WTC11 (cell line): ENCODE measurements around the gene DPYSL5.

Experiments used
- ATF1 ChIP-seq: sonication (generic); formaldehyde crosslinking; IDR thresholded peaks from 2 replicates; pipeline ENCODE4 v1.8.1; 2023; ENCODE audit warnings: mild to moderate bottlenecking, moderate library complexity, missing genetic modification reagents
- ATF3 ChIP-seq: sonication (generic); formaldehyde crosslinking; conservative IDR thresholded peaks from 2 replicates; pipeline ENCODE4 v1.8.1; 2022; ENCODE audit warnings: mild to moderate bottlenecking, missing genetic modification reagents
- ATF6 ChIP-seq: sonication (generic); formaldehyde crosslinking; IDR thresholded peaks from 2 replicates; pipeline ENCODE4 v1.8.1; 2023; ENCODE audit warnings: mild to moderate bottlenecking, missing genetic modification reagents
- CTCF ChIP-seq: fragments of 200-600 bp; IDR thresholded peaks from 2 replicates; pipeline ENCODE4 v1.8.0; 2022; ENCODE audit warnings: antibody characterized with exemption
- E2F4 ChIP-seq: sonication (generic); formaldehyde crosslinking; IDR thresholded peaks from 2 replicates; pipeline ENCODE4 v1.8.1; 2022; ENCODE audit warnings: low read depth, mild to moderate bottlenecking, moderate library complexity, missing genetic modification reagents, borderline replicate concordance
- FOXP1 ChIP-seq: sonication (generic); formaldehyde crosslinking; IDR thresholded peaks from 2 replicates; pipeline ENCODE4 v1.8.0; 2022; ENCODE audit warnings: missing genetic modification reagents, mild to moderate bottlenecking, moderate library complexity, borderline replicate concordance
- FOXP4 ChIP-seq: sonication (generic); formaldehyde crosslinking; IDR thresholded peaks from 2 replicates; pipeline ENCODE4 v1.8.0; 2022; ENCODE audit warnings: mild to moderate bottlenecking, missing genetic modification reagents
- IRF1 ChIP-seq: sonication (generic); formaldehyde crosslinking; IDR thresholded peaks from 2 replicates; pipeline ENCODE4 v1.8.0; 2023; ENCODE audit warnings: missing genetic modification reagents
- NFE2L1 ChIP-seq: sonication (generic); formaldehyde crosslinking; IDR thresholded peaks from 2 replicates; pipeline ENCODE4 v1.8.1; 2023; ENCODE audit warnings: missing genetic modification reagents
- SP1 ChIP-seq: sonication (generic); formaldehyde crosslinking; conservative IDR thresholded peaks from 2 replicates; pipeline ENCODE4 v1.8.1; 2022; ENCODE audit warnings: missing genetic modification reagents
- STAT6 ChIP-seq: sonication (generic); formaldehyde crosslinking; conservative IDR thresholded peaks from 2 replicates; pipeline ENCODE4 v1.8.1; 2023; ENCODE audit warnings: mild to moderate bottlenecking, low read depth, missing genetic modification reagents, moderate library complexity
- ZNF121 ChIP-seq: sonication (generic); formaldehyde crosslinking; IDR thresholded peaks from 2 replicates; pipeline ENCODE4 v1.8.0; 2023; ENCODE audit warnings: missing genetic modification reagents
- ZNF232 ChIP-seq: sonication (generic); formaldehyde crosslinking; IDR thresholded peaks from 2 replicates; pipeline ENCODE4 v1.8.0; 2022; ENCODE audit warnings: mild to moderate bottlenecking, missing genetic modification reagents
- ZNF317 ChIP-seq: sonication (generic); formaldehyde crosslinking; IDR thresholded peaks from 2 replicates; pipeline ENCODE4 v1.8.1; 2023; ENCODE audit warnings: low read depth, mild to moderate bottlenecking, moderate library complexity, missing genetic modification reagents, borderline replicate concordance

GRCh38 chr2:26904839-26905238 lies 56.9 kb downstream of the DPYSL5 start:
- TF ChIP-seq CTCF = no peak
- TF ChIP-seq E2F4 (CRISPR knock-in tag) = no peak
- TF ChIP-seq ATF3 = no peak
- no peak for TF ChIP-seq FOXP1 (CRISPR knock-in tag)
- TF ChIP-seq IRF1 (CRISPR knock-in tag) = no peak
- no peak for TF ChIP-seq ATF1
- TF ChIP-seq ATF6 (CRISPR knock-in tag) = no peak
- TF ChIP-seq ZNF317 = no peak
- TF ChIP-seq SP1 (CRISPR knock-in tag) = no peak
- no peak for TF ChIP-seq FOXP4 (CRISPR knock-in tag)
- no peak for TF ChIP-seq ZNF232 (CRISPR knock-in tag)
- no peak for TF ChIP-seq STAT6 (CRISPR knock-in tag)
- no peak for TF ChIP-seq ZNF121 (CRISPR knock-in tag)
- no peak for TF ChIP-seq NFE2L1 (CRISPR knock-in tag)
